ENCODE data around the gene MAPK7. TPM values are rescaled to one million over a fixed set of nuclear protein-coding genes. Genes with fewer than 3 reads are reported as not detected.
"Not testable (repeated sequence)": the region's sequence is repeated elsewhere in the genome, so short reads cannot be mapped to it uniquely, and the experiment has no call there.

Gene MAPK7
- total RNA-seq, 2 experiments from 2014 or later = 25.1 to 27.1 TPM

GRCh38 chr17:19346351-19347255 lies 31.7 kb upstream of the MAPK7 start:
- Mint-ChIP-seq H3K27ac (no peak overlapping the region), H3K4me1 (ENCODE audit: low read depth) (no peaks in the 10 kb centered on the region), H3K27me3 (peaks cover 7% of the 10 kb centered on the region), H3K4me3 (no peak overlapping the region), H3K36me3 (ENCODE audit: low read depth) (no peaks in the 10 kb centered on the region), H3K9me3 (no peaks in the 10 kb centered on the region)
- ChIA-PET POLR2A (no interaction called here), CTCF (no interaction called here)
- TF ChIP-seq CTCF (IDR thresholded peaks at IDR 0.05) = no peak
- intact Hi-C loops (cut with micrococcal nuclease) = no loop called here
- DNase-seq (no peak), ATAC-seq (no peak)

- no peak for DNase-seq
- Mint-ChIP-seq H3K27me3 (peaks cover 3% of the 10 kb centered on the region), H3K36me3 (ENCODE audit: low read depth) (no peaks in the 10 kb centered on the region), H3K27ac (no peak overlapping the region), H3K4me3 (no peak overlapping the region), H3K9me3 (no peaks in the 10 kb centered on the region), H3K4me1 (ENCODE audit: low read depth) (no peaks in the 10 kb centered on the region)
- no peak for TF ChIP-seq CTCF (IDR thresholded peaks at IDR 0.05)
- intact Hi-C loops (cut with micrococcal nuclease) = no loop called here
- CTCF ChIA-PET = no interaction called here
- no peak for ATAC-seq
- POLR2A ChIA-PET = interaction anchor here (1.0 kb wide), 1 partner anchor 10 kb away, joined by 3 read pairs; no protein-coding TSS in a partner anchor
Measured at GRCh38 chr17:19347323-19348080, 30.8 kb upstream of the MAPK7 start.

- ATAC-seq (no peak), DNase-seq (no peak)
- Mint-ChIP-seq H3K4me1 (ENCODE audit: low read depth) (no peaks in the 10 kb centered on the region), H3K27ac (no peak overlapping the region), H3K4me3 (no peak overlapping the region), H3K36me3 (ENCODE audit: low read depth) (no peaks in the 10 kb centered on the region), H3K27me3 (peaks cover 3% of the 10 kb centered on the region), H3K9me3 (no peaks in the 10 kb centered on the region)
- intact Hi-C loops (cut with micrococcal nuclease) = no loop called here
- no peak for TF ChIP-seq CTCF (IDR thresholded peaks at IDR 0.05)
- POLR2A ChIA-PET = interaction anchor here (1.0 kb wide), 1 partner anchor 10 kb away, joined by 3 read pairs; no protein-coding TSS in a partner anchor
- CTCF ChIA-PET = no interaction called here
Measured at GRCh38 chr17:19348081-19348650, 30.1 kb upstream of the MAPK7 start.

DNA sequence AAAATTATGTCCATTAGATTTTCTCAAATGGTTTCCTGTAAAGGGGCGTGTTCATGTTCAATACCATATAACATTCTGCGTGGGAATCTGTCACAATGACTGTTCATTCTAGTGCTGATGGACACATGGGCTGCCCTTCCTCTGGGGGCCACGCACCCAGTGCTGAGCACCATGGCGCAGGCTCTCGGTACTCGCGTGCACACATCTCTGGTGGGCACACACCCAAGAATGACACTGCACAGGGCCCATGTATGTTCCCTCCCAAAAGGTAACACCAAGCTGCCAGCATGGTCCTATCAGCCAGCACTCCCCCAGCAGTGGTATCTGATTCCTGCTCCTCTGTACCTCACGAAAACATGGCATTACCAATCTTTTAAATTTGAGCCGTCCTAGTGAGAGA lies 29.5 kb upstream of the MAPK7 start:
- H3K9me3 Mint-ChIP-seq = no peaks in the 10 kb centered on the region
- H3K27me3 Mint-ChIP-seq = peaks cover 3% of the 10 kb centered on the region
- no peaks in the 10 kb centered on the region for H3K36me3 Mint-ChIP-seq (ENCODE audit: low read depth)
- ChIA-PET CTCF (no interaction called here), POLR2A (interaction anchor here (0.7 kb wide), 1 partner anchor 329 kb away, joined by 3 read pairs; no protein-coding TSS in a partner anchor)
- ATAC-seq (no peak), DNase-seq (no peak)
- no peak overlapping the region for H3K27ac Mint-ChIP-seq
- no peak overlapping the region for H3K4me3 Mint-ChIP-seq
- TF ChIP-seq CTCF (IDR thresholded peaks at IDR 0.05) = no peak
- intact Hi-C loops (cut with micrococcal nuclease) = no loop called here
- no peaks in the 10 kb centered on the region for H3K4me1 Mint-ChIP-seq (ENCODE audit: low read depth)

DNA sequence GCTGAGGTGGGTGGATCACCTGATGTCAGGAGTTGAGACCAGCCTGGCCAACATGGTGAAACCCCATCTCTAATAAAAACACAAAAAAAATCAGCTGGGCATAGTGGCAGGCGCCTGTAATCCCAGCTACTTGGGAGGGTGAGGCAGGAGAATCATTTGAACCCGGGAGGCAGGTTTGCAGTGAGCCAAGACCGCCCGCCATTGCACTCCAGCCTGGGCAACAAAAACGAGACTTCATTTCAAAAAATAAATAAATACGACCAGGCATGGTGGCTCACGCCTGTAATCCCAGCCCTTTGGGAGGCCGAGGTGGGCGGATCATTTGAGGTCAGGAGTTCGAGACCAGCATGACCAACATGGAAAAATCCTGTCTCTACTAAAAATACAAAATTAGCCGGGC lies 24.9 kb upstream of the MAPK7 start:
- CTCF ChIA-PET = interaction anchor here (1.4 to 3.3 kb wide), 3 partner anchors 9 to 94 kb away, joined by 5 to 26 read pairs (median 11); partner anchors contain the start of gene B9D1
- H3K27me3 Mint-ChIP-seq; H3K9me3 Mint-ChIP-seq; H3K27ac Mint-ChIP-seq; ATAC-seq; DNase-seq; H3K4me3 Mint-ChIP-seq; POLR2A ChIA-PET; intact Hi-C loops (cut with micrococcal nuclease); H3K4me1 Mint-ChIP-seq (ENCODE audit: low read depth); H3K36me3 Mint-ChIP-seq (ENCODE audit: low read depth): not testable (repeated sequence)
